CD4-positive, alpha-beta T cell treated with Interleukin-21 for 1 hour (primary cell): Measurements from ENCODE around the gene C1QA.

Source experiments
- DNase-seq: peaks from one replicate; pipeline ENCODE4 v3.0.0-alpha.2; 2020

The C1QA gene

GRCh38 chr1:22636353-22636752 lies at the start of gene C1QA:
TSS of gene C1QA (plus strand) at chr1:22636628. CDS start at chr1:22637617, 989 bp downstream.
- DNase-seq, result no peak

DNA sequence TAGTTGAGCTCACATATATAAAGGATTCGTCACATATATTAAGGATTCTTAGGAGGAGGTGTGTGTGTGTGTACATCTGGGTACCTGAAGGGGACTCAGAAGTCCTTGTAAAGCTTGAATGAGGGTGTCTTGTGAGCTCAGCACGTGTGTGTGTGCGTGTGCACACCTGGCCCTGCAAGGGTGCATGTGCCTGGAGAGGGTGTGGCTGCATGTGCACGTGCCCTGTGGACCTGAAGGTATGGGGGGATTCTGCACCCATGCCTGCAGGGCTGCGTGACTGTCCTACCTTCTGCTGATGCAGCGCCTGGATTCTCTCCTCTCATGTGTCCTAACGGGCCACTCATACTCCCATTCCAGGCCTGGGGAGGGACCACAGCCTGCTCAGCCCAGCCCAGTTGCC lies 49.2 kb upstream of the C1QA start:
- DNase-seq, result no peak

- DNase-seq, result no peak
Measured at GRCh38 chr1:22588899-22589422, 47.5 kb upstream of the C1QA start.

DNA sequence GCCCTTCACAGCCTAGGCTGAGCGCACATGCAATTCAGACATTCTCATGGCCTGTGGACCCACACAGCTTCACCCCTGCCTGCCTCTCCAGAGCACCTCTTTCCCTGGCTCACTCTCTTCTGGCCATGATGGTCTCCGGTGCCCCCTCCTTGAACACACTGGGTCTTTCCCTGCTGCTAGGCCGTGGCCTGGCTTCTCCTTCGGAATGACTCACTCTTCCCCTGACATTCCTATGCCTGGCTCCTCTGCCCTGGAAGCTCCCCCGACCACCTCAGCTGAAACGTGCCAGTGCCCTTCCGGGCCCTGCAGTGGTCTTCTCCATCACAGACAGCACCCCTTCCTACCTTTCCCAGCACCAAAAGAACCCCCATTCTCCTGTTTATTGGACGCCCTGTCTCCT lies 44.9 kb upstream of the C1QA start:
- DNase-seq, result no peak

DNA sequence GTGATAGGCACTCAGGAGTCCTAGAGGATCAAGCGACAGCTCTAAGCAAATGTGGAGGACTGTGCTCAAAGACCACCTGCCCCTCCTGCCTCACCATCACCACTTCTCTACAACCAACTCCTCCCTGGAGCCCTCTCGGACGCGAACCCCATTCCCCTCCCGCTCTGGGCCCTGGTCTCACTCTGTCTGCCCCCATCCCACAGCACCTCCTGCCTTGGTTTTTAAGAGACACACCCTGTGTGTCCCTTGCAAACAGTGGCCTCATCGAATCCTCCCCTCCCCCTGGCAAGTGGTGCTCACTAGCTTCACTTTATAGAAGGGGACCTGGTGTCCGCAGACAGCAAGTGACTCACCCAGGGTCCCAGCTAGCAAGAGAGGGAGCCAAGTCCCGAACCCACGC lies 44.4 kb upstream of the C1QA start:
- DNase-seq, result no peak

DNA sequence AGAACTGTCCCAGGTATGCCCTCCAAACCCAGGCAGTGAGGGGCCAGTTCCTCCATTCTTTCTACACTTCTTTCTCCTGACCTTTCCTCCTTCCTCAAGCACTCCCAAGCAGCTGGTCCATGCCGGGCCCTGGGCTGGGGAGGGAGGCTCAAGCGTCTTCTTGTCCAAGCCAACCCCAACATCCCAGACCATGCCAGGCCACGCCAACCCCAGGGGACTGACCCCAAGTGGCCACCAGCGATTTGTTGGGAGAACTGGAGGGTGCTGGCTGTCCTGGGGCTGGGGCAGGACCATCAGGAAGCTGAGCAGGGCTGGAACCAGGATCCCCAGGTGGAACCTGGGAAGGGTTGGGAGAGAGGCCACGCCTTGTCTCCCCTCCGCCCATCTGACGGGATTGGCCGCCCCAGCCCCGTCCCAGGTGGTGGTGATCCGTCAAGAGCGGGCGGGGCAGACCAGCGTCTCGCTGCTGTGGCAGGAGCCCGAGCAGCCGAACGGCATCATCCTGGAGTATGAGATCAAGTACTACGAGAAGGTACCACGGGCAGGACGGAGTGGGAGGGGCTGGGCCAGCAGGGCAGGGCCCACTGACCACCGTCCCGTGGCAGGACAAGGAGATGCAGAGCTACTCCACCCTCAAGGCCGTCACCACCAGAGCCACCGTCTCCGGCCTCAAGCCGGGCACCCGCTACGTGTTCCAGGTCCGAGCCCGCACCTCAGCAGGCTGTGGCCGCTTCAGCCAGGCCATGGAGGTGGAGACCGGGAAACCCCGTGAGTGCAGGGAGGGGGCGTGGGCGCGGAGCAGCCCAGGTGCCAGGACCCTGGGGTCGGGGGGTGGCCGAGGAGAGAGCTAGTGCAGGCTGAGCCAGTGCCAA lies 43.3 kb upstream of the C1QA start:
- no peak for DNase-seq

GRCh38 chr1:22594396-22594795 lies 42.0 kb upstream of the C1QA start:
- no peak for DNase-seq

- DNase-seq, result no peak
Measured at GRCh38 chr1:22595108-22595507, 41.3 kb upstream of the C1QA start.

GRCh38 chr1:22597301-22597965 lies 39.0 kb upstream of the C1QA start:
- no peak for DNase-seq

- DNase-seq, result no peak
Measured at GRCh38 chr1:22597996-22598395, 38.4 kb upstream of the C1QA start.

DNA sequence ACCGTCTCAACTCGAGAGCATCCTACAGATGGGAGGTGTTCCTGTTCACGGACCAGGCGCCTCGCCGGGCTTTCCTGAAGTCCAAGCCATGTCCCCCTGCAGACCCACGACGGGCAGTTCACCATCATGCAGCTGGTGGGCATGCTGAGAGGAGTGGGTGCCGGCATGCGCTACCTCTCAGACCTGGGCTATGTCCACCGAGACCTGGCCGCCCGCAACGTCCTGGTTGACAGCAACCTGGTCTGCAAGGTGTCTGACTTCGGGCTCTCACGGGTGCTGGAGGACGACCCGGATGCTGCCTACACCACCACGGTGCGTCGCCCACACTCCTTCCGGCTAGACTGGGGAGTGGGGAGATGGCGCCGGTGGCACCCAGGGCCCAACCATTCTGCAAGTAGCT lies 37.7 kb upstream of the C1QA start:
- no peak for DNase-seq

- DNase-seq, result no peak
Measured at GRCh38 chr1:22600071-22600816, 36.2 kb upstream of the C1QA start.

- no peak for DNase-seq
Measured at GRCh38 chr1:22600817-22601605, 35.4 kb upstream of the C1QA start.

DNA sequence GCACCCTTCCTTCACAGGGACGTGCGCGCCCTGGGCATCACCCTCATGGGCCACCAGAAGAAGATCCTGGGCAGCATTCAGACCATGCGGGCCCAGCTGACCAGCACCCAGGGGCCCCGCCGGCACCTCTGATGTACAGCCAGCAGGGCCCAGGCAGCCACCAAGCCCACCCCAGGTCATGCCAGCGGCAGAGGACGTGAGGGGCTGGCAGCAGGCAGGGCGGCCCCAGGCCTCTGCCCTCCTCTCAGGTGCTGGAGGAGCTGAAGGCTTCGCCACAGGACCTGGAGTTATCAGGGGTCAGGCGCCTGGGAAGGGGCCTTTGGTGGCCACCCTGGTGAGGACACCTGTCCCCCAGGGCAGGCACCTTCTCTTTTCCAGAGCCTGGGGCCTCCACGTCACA lies 34.8 kb upstream of the C1QA start:
- DNase-seq, result no peak

DNA sequence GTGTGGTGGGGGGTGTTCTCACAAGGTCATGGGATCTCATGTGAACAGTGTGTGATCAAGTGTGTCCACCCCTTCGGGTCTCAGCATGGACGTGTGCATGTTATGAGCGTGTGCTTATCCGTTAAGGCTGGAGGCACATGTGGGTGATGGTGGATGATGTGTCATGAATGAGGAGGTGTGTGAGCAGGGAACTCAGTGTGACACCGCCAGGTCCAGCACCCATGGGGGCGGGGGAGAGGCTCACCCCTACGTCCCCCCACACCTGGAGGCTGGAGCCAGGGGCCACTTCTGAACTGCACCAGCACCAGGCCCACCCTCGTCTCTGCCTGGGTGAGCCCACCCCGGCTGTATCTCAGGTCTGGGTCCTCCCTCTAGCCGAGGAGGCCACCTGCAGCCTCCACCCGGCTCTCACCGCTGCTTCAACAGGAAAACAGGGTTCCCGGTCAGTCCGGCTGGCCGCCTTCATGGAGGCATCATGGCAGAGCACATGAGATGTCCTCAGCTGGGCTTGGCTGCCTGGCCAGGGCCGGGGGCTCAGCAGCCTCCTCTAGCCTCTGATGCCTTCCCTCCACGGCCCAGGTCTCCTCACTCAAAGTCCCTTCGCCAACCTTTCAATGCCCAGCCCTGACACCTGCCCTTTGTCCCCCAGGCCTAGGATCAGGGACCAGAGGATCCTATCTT lies 34.2 kb upstream of the C1QA start:
- no peak for DNase-seq

DNA sequence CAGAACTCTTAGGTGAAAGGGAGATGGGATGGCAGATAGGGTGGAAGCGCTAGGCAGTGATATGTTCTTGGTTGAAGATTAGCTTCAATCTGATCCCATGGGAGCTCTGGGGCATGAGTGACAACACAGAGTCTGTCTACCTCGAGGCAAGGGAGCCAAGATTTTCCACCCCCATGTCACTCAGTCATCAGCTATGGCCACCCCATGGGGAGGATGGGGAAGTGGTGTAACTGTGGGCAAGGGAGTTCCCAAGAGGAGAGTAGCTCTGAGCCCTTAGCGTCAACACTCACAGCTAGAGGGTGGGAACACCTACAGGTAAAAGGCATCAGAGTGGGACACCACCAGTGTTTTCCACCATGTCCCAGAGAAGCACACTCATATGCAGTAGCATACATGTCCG lies 30.3 kb upstream of the C1QA start:
- no peak for DNase-seq

- no peak for DNase-seq
Measured at GRCh38 chr1:22607154-22607553, 29.3 kb upstream of the C1QA start.

GRCh38 chr1:22608361-22608760 lies 28.1 kb upstream of the C1QA start:
- DNase-seq, result no peak

DNA sequence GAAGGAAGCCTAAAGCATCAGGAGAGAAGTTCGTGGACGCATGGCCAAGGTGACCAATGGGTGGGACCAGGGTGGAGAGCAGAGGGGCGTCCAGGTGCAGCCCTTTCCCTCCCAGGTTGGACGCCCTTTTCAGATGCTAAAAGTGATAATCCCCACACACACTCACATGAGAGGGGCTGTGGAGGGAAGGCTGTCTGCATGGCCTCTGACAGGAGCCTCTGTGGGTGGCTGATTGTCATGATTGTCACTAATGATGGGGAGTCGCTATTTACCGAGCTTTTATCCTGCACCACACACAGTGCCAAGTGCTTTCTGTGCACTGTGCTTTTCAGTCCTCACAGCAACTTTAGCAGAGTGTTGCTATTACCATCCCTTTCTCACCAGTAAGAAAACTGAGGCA lies 27.1 kb upstream of the C1QA start:
- DNase-seq, result no peak

GRCh38 chr1:22611530-22611947 lies 24.9 kb upstream of the C1QA start:
- DNase-seq, result no peak

DNA sequence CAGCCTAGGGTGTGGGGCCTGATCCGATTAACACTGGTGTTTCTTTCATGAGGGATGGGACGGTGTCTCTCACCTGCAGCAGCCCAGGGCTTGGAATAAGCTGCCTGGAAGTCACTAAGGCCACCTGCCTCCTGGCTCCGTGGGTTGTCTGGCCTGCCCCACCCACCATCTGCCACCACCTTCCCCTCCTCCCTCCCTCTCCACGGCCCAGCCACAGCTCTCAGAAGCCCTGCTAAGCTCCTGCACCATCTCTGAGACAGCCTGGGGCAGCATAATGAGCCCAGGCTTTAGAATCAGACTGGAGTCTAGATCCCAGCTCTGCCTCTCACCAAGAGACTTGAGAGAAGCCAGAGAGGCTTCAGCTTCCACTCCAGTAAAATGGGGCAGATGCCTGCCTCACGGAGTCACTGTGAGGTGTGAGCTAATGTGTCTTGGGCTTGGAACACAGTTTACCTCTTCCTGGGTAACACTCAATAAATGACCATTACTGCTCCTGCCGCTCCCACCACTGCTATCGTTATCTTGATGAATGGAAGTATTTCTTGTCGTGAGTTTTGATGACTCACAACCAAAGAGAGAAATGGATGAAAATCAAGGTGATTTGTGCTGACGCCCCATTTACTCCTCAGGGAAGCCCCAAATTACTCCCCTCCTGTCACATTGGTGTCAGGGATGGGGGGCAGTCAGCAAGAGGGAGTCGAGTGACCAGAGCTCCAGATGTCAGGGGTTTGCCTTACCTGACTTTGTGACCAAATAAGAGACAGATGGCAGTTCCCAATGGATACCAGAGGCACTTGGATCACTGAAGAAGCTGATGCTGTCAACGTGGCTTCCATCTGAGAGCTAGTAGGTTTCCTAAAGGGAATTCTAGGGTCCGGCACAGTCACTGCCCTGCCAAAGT lies 23.5 kb upstream of the C1QA start:
- DNase-seq, result no peak
